ENCODE data around the gene EML6. TPM values are rescaled to one million over a fixed set of nuclear protein-coding genes. Genes with fewer than 3 reads are reported as not detected.

EML6 gene
- total and polyA plus RNA-seq, 2 of the 13 experiments (the other 11 are each of a cell fraction or from before 2014, with no cell fraction given) = 17.2 to 32.4 TPM

GRCh38 chr2:54692556-54692955 lies 30.9 kb upstream of the EML6 start:
- Histone ChIP-seq H3K36me3 (replicated peaks in 1 of 2; ENCODE audit: control insufficient read depth in 1 of 2, insufficient read depth in 2 of 2, low read length in 2 of 2) (no peaks in the 10 kb centered on the region), H3K4me3 (replicated peaks in 1 of 3; ENCODE audit: insufficient read depth in 1 of 3, low read depth in 2 of 3, low read length in 3 of 3) (no peak overlapping the region), H3K27ac (ENCODE audit: extremely low read length, insufficient read depth, low read length) (no peak overlapping the region), H2AFZ (ENCODE audit: low read length) (no peak overlapping the region), H3K4me2 (ENCODE audit: low read depth, low read length) (no peak overlapping the region), H3K4me1 (ENCODE audit: insufficient read depth, low read length) (peaks cover 19% of the 10 kb centered on the region), H3K27me3 (ENCODE audit: control insufficient read depth in 1 of 2, insufficient read depth in 2 of 2, low read length in 2 of 2) (no peaks in the 10 kb centered on the region), H4K20me1 (ENCODE audit: insufficient read depth, low read length) (no peaks in the 10 kb centered on the region), H3K9ac (ENCODE audit: insufficient read depth, low read depth, low read length) (no peak overlapping the region), H3K79me2 (ENCODE audit: insufficient read depth, low read length) (no peaks in the 10 kb centered on the region), H3K9me3 (ENCODE audit: low read length) (no peaks in the 10 kb centered on the region)
- ChIA-PET POLR2A (no interaction called here), CTCF (ENCODE audit: low intra/inter-chr PET ratio, low total read pairs) (no interaction called here)
- no TSS peak for BruUV-seq (replicated peaks)
- ATAC-seq (no peak), DNase-seq (ENCODE audit: low spot score) (no peak), FAIRE-seq (no peak)
- intact Hi-C loops (cut with micrococcal nuclease; ENCODE audit: unreplicated experiment) = no loop called here
- in situ Hi-C loops (cut with HindIII; ENCODE audit: extremely low pct_ligation_motif_present, low pct_unique_long_range_greater_than_20kb) = no loop called here
- peak; percentile 50 to 64; a peak in 3 of 4 replicates for TF ChIP-seq MAFK (conservative IDR thresholded peaks at IDR 0.05 in 1 of 2, IDR thresholded peaks at IDR 0.05 in 1 of 2; ENCODE audit: low read length in 2 of 2)
- TF ChIP-seq MAFF (IDR thresholded peaks at IDR 0.05; ENCODE audit: low read depth, low read length) = peak; percentile 53
- TF ChIP-seq ZNF230 (CRISPR knock-in tag; IDR thresholded peaks at IDR 0.05) = no peak

DNA sequence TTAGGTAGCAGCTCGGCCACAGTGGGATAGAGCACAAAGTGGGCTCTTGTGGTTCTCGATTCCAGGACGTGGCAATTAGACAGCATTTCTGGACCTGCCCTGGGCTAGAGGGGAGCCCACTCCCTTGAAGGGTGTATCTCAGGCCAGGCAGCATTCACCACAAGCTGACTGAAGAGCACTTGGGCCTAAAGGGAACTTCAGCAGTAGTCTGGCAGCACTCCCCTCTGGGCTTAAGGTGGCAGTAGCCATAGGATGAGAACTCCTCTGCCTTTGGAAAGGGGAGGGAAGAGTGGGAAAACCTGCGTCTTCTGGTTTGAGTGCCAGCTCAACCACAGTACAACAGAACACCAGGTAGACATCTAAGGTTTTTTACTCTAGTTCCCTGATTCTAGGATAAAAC lies 28.1 kb upstream of the EML6 start:
- BruUV-seq (replicated peaks) = no TSS peak
- peak; percentile 55 for ATAC-seq
- intact Hi-C loops (cut with micrococcal nuclease; ENCODE audit: unreplicated experiment) = no loop called here

More for the DNA sequence above, 28.1 kb upstream of the EML6 start:
- ChIA-PET CTCF (ENCODE audit: low intra/inter-chr PET ratio, low total read pairs) (no interaction called here), POLR2A (no interaction called here)
- WGBS (ENCODE audit: low lambda C conversion rate) = 92% methylated on average over 4 of the region's 4 CpGs
- no peaks in the 10 kb centered on the region for H3K36me3 ChIP-seq (replicated peaks in 1 of 2; ENCODE audit: control insufficient read depth in 1 of 2, insufficient read depth in 2 of 2, low read length in 2 of 2)
- no peak overlapping the region for H3K27ac ChIP-seq (ENCODE audit: extremely low read length, insufficient read depth, low read length)
- no peaks in the 10 kb centered on the region for H3K79me2 ChIP-seq (ENCODE audit: insufficient read depth, low read length)
- H4K20me1 ChIP-seq (ENCODE audit: insufficient read depth, low read length) = no peaks in the 10 kb centered on the region
- TF ChIP-seq CTCF (CRISPR knock-in tag; IDR thresholded peaks at IDR 0.05) = peak; percentile 16; the same call in 1 of the 2 replicates
- TF ChIP-seq BATF2 (CRISPR knock-in tag; IDR thresholded peaks at IDR 0.05) = no peak
- FAIRE-seq = no peak
- no peaks in the 10 kb centered on the region for H3K27me3 ChIP-seq (ENCODE audit: control insufficient read depth in 1 of 2, insufficient read depth in 2 of 2, low read length in 2 of 2)
- H2AFZ ChIP-seq (ENCODE audit: low read length) = no peak overlapping the region
- in situ Hi-C loops (cut with HindIII; ENCODE audit: extremely low pct_ligation_motif_present, low pct_unique_long_range_greater_than_20kb) = no loop called here
- H3K4me2 ChIP-seq (ENCODE audit: low read depth, low read length) = no peak overlapping the region
- no peak for DNase-seq (ENCODE audit: low spot score)
- peaks cover 19% of the 10 kb centered on the region for H3K4me1 ChIP-seq (ENCODE audit: insufficient read depth, low read length)
- H3K4me3 ChIP-seq (replicated peaks in 1 of 3; ENCODE audit: insufficient read depth in 1 of 3, low read depth in 2 of 3, low read length in 3 of 3) = no peak overlapping the region
- no peak overlapping the region for H3K9ac ChIP-seq (ENCODE audit: insufficient read depth, low read depth, low read length)
- H3K9me3 ChIP-seq (ENCODE audit: low read length) = no peaks in the 10 kb centered on the region
